Activated CD4-positive, alpha-beta T cell treated with anti-CD3 and anti-CD28 coated beads, Interleukin-2, amount 50 U/mL, for 1 hour (primary cell): ENCODE results near the gene RAET1G.
"Not testable (repeated sequence)": the region's sequence is repeated elsewhere in the genome, so short reads cannot be mapped to it uniquely, and the experiment has no call there.

Source experiments
- DNase-seq: peaks from one replicate; pipeline ENCODE4 v3.0.0-alpha.2; 2020

The RAET1G gene

DNA sequence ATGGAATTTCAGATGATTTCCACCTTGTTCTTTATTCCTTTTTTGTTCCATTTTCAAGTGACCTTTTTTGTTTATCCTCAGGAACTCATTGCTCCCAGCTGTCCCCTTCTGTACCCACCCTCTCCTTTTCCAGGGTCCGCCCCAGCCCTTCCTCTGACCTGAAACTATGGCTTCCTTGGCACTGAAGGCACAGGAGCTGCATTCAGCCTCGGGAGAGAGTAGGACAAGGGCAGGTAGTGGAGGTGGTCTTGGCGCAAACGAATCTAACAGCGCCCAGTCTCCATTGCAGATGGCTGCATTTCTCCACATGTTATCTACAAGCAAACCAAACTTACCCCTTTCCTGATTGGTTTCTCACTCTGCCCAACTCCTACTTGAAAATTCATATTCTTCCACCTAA is 10.1 kb upstream of the RAET1G start:
- DNase-seq = no peak

DNA sequence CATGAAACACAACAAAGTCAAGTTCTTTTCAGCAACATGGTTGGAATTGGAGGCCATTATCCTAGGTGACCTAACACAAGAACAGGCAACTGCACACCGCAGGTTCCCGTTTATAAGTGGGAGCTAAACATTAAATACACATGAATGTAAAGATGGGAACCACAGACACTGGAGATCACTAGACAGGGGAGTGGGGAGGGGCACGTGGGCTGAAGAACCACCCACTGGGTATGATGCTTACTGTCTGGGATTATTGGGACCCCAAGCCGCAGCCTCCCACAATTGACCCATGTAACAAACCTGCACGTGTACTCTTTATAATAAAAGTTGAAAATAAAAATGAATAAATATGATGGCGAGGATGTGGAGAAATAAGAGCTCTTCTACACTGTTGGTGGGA is 8.6 kb upstream of the RAET1G start:
- DNase-seq = no peak

DNA sequence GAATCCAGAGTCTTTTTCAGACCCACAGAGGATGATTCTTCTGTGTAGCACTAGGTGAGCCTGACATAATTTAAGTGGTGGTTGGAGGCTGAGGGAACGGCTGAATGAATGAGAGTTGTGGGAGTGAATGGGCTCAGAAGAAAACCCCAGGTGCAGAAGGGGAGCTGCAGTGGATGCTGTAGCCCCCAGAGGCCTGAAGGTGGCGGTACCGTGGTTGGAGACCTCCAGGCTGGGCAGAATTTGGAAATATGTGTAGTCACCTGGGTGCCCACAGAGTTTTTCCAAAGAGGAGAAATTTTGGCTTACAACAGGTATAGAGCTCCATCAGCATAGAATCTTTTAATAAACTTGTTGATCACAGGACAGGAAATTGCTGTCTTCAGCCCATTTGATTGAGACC is 6.5 kb upstream of the RAET1G start:
- no peak for DNase-seq

GRCh38 chr6:149927025-149927424 is 4.1 kb upstream of the RAET1G start:
- DNase-seq = not testable (repeated sequence)

DNA sequence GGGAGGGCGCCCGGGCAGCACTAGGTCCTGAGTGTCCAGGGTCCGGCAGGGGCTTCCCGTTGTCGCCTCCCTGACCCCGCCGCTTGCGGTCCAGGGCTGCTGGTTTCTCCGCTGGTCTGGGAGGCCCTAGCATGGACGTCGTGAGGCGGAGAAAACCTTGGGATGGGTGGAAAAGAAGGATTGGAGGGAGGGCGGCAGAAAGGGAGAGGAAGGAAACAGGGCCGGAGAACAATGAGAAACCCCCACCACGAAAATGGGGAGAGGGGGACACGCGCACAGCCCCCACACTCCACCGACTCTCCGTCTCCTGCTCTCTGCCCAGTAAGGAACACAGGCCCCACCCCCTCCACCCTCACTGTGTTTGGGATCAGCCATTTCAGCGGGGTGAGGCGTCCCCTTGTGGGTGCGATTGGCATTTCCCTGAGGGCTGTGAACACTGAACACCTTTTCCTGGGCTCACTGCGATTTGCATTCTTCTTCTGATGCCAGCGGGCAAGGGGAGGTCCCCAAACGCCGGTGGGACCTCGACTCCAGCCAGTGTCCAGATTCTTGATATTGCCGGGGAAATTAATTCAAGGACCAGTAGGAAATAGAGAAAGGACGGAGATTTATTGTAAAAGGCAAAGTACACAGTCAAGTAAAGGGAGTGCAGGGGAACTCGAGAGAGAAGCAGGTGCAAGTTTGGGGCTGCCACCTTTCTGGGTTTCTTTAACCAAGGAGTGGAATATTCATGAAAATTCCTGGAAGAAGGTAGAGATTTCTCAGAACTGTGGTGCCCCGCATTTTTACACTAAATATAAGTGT is 3.3 kb upstream of the RAET1G start:
- peak; percentile 72 for DNase-seq

GRCh38 chr6:149925253-149925973 is 2.5 kb upstream of the RAET1G start:
- no peak for DNase-seq

DNA sequence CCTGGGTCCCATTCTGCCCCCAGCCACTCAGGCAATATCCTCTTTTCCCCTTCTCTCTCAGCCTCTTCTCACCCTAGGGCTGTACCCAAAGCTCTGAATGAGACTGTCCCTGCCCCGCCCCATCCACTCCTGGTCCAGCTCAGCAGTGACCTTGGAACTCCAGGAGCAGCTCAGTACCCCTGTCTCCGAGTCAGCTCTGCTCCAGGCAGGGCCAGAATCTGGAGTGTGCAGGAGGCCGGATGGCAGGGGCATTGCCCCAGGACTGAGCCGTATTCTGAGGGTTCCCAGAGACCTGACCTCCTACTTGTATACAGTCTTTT is 2.0 kb upstream of the RAET1G start:
- no peak for DNase-seq

DNA sequence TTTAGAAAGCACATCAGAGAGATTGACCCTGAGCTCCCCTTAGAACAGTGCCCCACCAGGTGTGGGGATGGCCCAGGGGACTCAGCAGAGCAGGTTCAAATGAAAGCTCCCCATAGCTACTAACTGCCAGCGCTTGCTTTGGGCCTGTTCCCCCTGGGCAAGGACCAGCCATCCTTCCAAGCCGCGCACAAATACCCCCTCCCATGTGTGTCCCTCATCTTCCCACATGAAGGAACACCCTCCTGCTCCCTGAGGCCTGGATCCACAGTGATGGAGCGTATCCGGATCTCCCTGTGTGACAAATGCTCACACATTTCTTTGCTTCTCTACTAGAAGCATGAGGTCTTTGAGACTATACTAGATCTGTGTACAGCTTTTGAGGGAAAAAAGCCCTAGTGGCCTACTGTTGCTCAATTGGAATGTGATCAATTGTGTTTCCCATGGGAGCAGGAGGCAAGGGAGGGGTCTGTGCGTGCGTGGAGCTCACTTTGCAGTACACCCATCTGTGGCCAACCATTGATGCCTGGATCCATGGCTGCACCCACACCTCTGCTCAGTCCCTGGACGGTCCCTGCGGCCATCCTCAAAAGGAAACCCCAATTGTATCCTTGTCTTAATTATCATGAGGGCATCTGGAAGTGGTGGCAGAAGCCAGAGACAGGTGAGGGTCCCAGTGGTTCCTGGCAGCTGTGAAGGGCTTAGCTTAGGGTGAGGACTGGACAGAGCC is 1.4 kb upstream of the RAET1G start:
- DNase-seq = no peak

- no peak for DNase-seq
These were observed 536 bp upstream of the RAET1G start for GRCh38 chr6:149923327-149923986.

DNA sequence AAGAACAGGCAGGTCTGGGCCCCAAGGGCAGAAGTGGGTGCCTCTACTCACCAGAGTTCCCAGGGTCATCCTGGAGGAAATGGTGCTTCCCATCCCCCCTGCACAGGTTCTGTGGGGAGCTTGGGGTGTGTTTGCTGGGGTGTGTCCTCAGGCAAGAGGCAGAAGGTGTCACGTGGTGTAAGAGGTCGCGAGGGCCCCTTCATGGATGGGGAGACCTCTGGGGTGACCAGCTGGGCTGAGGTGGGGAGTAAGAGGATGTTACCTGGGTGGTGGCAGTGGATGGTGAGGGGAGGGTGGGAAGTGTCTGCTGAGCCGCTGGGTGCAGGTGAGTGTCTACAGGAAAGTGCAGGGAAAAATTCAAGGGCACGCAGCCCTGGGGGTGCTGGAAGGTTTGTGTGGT is 830 bp downstream of the RAET1G start:
- DNase-seq = not testable (repeated sequence)

- DNase-seq = no peak
These were observed 1.6 kb downstream of the RAET1G start for GRCh38 chr6:149921361-149921760.

DNA sequence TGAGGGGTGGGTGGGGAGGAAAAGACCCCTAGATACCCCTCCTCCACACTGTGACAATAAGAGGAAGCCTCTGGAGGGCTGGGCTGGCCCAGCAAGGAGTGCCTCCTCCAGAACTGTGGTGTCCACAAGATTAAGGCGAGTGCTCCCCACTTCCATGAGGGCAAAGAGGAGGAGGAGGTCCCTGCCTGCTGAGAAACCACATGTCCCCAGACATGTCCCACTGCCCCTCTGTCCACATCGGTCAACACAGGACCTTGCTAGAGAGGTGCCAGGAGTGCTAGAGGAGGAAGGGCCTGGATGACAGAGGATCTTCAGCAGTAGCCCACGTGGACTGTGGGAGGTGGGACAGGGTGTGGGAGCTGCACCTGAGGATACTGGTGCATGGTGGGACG is 3.1 kb downstream of the RAET1G start:
- DNase-seq = no peak

DNA sequence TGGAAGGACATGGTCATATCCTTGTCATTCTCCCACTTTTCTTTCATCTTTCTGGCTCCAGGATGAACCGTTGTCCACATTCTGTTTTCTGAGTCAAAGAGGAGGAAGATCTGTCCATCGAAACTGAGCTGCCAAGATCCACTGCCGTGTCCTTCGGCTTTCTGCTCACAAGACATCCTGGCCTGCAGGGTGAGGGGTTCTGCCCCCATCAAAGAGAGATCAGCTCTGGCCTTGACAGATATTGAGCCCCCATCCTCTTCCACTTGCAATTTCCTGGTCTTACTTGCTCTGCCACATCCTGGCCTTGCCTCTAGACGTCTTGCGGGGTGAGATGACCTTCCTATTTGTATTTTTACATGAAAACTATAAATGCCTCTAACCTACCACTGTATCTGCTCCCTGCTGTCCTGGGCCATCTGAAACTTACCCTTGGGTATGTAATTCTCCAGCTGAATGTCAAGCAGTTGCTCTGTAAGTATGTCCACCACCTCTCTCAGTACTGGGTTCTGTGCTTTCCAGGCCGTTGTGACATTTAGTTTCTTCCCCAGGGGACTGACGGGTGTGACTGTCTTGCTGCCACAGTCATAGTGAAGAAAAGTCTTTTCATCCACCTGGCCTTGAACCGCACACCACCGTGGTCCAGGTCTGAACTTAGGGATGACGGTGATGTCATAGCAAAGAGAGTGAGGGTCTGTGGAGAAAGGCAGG is 3.6 kb downstream of the RAET1G start:
- DNase-seq = not testable (repeated sequence)

- no peak for DNase-seq
These were observed 4.6 kb downstream of the RAET1G start for GRCh38 chr6:149918151-149918905.

- DNase-seq = no peak
These were observed 5.2 kb downstream of the RAET1G start for GRCh38 chr6:149917679-149918078.

DNA sequence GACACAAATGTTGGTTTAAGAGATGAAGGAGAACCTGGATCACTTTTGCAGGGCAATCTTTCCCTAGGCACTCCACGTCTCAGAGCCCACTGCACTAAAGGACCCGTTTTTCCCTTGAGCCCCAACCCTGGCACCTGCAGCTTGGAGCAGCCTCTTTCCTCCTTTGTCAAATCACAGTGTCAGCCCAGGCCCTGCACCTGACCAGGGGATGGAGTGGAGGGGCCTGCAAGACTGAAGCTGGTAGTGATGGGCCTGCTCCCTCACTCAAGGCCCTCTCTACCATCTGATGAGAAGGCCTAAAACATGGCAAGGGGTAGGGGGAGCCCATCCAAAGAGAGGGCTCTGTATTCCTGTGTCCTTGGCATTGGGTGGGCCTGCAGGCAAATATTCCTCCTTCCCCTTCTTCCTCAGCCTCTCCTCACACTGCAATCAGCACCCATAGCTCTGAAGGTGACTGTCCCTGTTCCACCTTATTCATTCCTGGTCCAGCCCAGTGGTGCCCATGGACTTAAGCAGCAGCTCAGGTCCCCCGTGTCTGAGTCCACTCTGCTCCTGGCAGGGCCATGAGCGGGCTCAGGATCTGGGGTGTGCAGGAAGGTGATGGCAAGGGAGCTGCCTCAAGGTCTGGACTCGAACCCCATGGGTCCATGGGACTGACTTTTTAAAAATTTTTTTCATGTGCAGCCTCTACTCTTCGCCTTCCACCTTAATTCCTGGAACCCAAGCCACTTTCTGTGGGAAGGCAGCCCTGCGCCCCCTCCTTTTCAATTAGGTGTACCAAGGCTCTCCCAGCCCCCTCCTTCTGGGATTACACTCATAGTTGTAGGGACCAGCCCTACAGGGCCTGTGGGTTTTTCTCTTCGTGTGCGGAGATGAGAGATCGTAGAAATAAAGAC is 6.7 kb downstream of the RAET1G start:
- DNase-seq = no peak

DNA sequence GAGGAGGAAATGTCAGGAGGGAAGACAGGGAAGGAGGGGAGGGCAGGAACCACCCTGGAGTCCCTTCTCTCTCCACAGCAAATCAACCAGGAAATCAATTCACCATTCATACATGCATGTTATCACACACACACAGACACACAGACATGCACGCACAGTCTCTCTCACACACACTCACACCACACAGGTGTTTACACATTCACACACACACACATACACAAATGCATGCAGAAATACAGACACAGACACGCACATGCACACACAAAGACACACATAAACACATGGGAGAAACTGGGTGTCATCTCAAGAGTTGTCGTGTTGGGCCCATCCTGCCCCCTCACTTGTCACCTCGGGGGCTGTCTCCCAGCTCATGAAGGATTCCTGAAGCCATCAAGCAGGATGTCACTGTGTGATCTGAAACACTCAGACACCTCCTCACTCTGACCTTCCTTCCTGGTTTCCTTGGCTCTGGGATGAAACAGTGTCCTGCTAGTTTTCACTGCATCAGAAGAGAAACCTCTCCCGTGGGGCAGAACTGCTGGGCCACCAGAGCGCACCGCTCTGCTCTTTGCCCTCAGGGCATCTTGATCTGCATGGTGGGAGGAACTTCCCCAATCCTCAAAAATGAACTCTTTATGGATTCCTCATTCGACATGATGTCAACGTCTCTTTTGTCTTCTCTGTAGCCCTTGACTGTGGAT is 9.2 kb downstream of the RAET1G start:
- no peak for DNase-seq

- no peak for DNase-seq
These were observed 9.8 kb downstream of the RAET1G start for GRCh38 chr6:149913085-149913484.

DNA sequence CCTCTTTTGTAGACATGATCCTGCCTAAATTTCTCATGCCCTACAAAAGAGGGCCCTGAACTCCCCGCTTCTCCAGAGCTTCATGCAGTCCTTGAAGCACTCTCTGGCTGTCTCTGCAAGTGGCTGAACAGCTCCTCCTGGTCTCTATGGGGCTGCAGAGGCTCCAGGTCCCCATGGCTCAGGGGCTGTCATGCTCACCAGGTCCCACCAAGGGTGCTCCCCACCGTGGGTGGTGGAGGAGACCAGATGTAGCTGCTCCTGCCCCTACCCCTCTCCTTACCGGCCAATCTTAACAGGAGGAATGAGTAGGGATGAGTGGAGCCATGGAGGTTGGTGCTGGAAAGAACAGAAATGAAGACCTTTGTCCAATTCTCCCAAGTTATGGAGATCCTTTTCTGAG is 10.2 kb downstream of the RAET1G start:
- DNase-seq = not testable (repeated sequence)

DNA sequence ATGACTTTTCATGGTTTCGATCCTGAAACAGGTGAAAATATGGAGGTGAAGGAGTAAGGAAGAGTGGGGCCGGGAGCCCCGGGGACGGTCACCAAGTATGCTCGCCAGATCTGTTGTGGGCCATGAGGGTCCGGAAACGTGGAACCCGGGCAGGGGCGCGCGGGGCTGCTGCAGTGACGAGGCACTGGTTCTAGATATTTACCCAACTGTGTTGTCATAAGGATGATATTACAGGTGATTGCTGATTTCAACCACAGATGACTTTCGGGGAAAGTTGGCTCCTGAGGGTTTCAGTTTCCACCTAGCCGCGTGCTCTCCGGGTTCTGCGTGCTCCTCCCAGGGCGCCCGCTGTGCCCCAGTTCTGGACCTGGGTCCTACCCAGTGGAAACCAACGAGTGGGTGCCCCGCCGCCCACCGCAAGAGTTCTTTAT is 12.2 kb downstream of the RAET1G start:
- no peak for DNase-seq
